ENCODE data around the gene TGM3. TPM values are rescaled to one million over a fixed set of nuclear protein-coding genes. Genes with fewer than 3 reads are reported as not detected.

Gene TGM3
- total RNA-seq, 1 donor from 2014 or later, result 1.5 TPM

GRCh38 chr20:2379511-2380229 is 83.9 kb downstream of the TGM3 start:
- Mint-ChIP-seq H3K9me3 (no peaks in the 10 kb centered on the region), H3K27ac (no peak overlapping the region), H3K4me1 (ENCODE audit: unreplicated experiment) (no peaks in the 10 kb centered on the region), H3K36me3 (no peaks in the 10 kb centered on the region), H3K27me3 (no peaks in the 10 kb centered on the region), H3K4me3 (no peak overlapping the region)
- no peak for DNase-seq (ENCODE audit: extremely low spot score, unreplicated experiment)
- no peak for TF ChIP-seq CTCF (conservative IDR thresholded peaks at IDR 0.05)

DNA sequence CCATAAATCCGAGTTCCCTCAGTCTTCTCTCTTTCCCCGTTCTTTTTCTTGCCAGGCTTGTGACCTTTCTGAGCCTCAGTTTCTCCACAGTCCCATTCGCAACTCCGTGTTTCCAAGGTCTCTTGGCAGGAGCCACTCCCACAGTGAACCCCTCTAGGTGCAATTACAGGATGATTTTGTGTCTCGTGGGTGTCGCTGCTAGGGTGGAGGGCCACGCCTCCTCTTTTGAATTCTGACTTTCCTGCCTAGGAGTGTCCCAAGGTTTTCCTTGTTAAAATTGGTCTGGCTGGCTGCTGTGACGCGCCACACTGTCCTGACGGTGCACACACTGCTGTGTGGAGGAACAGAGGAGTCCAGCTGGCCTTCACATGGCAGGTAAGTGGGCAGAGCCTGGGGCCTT is 84.8 kb downstream of the TGM3 start, which contains the start of gene TGM6:
Gene TGM6, plus strand, starts transcription at position 301 of the 400 bp plus-strand sequence. Its CDS starts 68 bp downstream, at position 369.
- Mint-ChIP-seq H3K4me3 (no peak within 1 kb of the TSS), H3K36me3 (no peaks in the 10 kb centered on the region), H3K27me3 (no peaks in the 10 kb centered on the region), H3K27ac (no peak within 1 kb of the TSS), H3K4me1 (ENCODE audit: unreplicated experiment) (no peaks in the 10 kb centered on the region), H3K9me3 (no peaks in the 10 kb centered on the region)
- DNase-seq (ENCODE audit: extremely low spot score, unreplicated experiment), result no peak
- TF ChIP-seq CTCF (conservative IDR thresholded peaks at IDR 0.05), result no peak

GRCh38 chr20:2381303-2381702 is 85.5 kb downstream of the TGM3 start:
- no peak overlapping the region for H3K4me3 Mint-ChIP-seq
- H3K27ac Mint-ChIP-seq, result no peak overlapping the region
- H3K36me3 Mint-ChIP-seq, result no peaks in the 10 kb centered on the region
- peaks cover 2% of the 10 kb centered on the region for H3K27me3 Mint-ChIP-seq
- TF ChIP-seq CTCF (conservative IDR thresholded peaks at IDR 0.05), result no peak
- H3K9me3 Mint-ChIP-seq, result no peaks in the 10 kb centered on the region
- H3K4me1 Mint-ChIP-seq (ENCODE audit: unreplicated experiment), result no peaks in the 10 kb centered on the region
- no peak for DNase-seq (ENCODE audit: extremely low spot score, unreplicated experiment)

- DNase-seq (ENCODE audit: extremely low spot score, unreplicated experiment), result no peak
- no peaks in the 10 kb centered on the region for H3K4me1 Mint-ChIP-seq (ENCODE audit: unreplicated experiment)
- peaks cover 3% of the 10 kb centered on the region for H3K27me3 Mint-ChIP-seq
- H3K9me3 Mint-ChIP-seq, result no peaks in the 10 kb centered on the region
- no peak overlapping the region for H3K4me3 Mint-ChIP-seq
- TF ChIP-seq CTCF (conservative IDR thresholded peaks at IDR 0.05), result no peak
- H3K27ac Mint-ChIP-seq, result no peak overlapping the region
- no peaks in the 10 kb centered on the region for H3K36me3 Mint-ChIP-seq
These were observed 87.0 kb downstream of the TGM3 start for GRCh38 chr20:2382833-2383232.

- Mint-ChIP-seq H3K4me3 (no peak overlapping the region), H3K27ac (no peak overlapping the region), H3K9me3 (no peaks in the 10 kb centered on the region), H3K4me1 (ENCODE audit: unreplicated experiment) (no peaks in the 10 kb centered on the region), H3K27me3 (peaks cover 3% of the 10 kb centered on the region), H3K36me3 (no peaks in the 10 kb centered on the region)
- TF ChIP-seq CTCF (conservative IDR thresholded peaks at IDR 0.05), result no peak
- DNase-seq (ENCODE audit: extremely low spot score, unreplicated experiment), result no peak
These were observed 89.2 kb downstream of the TGM3 start for GRCh38 chr20:2385026-2385425.
